GM18511 (cell line): ENCODE measurements around the gene TMEM88.
"Not testable (repeated sequence)": the region's sequence is repeated elsewhere in the genome, so short reads cannot be mapped to it uniquely, and the experiment has no call there.

ENCODE experiments used
- ATAC-seq: cut with Tn5 transposase; IDR thresholded peaks from one replicate; pipeline ENCODE4 v1.9.1; 2021; ENCODE audit warnings: mild to moderate bottlenecking, moderate library complexity; ENCODE audit not compliant: unreplicated experiment

TMEM88 gene, protein sequence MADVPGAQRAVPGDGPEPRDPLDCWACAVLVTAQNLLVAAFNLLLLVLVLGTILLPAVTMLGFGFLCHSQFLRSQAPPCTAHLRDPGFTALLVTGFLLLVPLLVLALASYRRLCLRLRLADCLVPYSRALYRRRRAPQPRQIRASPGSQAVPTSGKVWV

DNA sequence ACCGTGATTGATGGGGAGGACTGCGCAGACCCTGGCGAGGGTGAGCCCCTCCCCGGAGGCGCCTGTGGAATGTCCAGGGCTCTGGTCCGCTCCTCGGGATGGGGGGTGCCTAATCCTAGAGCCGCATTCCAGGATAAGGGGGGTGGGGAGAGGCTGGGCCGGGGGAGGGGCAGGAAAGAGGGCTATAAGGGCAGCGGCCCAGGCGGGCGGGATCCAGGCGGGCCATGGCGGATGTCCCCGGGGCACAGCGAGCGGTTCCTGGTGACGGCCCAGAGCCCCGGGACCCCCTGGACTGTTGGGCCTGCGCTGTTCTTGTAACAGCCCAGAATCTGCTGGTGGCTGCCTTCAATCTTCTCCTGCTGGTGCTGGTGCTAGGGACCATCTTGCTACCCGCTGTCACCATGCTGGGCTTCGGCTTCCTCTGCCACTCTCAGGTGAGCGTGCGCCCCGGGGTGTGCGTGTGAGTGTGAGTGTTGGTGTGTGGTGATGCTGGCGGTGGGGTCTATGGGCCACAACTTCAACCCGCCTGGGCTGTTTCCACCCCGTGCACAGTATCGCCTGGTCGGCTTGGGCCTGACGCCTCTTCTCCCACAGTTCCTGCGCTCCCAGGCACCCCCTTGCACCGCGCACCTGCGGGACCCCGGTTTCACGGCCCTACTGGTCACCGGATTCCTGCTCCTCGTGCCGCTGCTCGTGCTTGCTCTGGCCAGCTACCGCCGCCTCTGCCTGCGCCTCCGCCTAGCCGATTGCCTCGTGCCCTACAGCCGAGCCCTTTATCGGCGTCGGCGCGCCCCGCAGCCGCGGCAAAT, at the start of gene TMEM88:
Gene TMEM88 (plus strand): TSS at position 216 of the 809 bp plus-strand sequence. CDS start 9 bp downstream, at position 225.
- no peak for ATAC-seq

DNA sequence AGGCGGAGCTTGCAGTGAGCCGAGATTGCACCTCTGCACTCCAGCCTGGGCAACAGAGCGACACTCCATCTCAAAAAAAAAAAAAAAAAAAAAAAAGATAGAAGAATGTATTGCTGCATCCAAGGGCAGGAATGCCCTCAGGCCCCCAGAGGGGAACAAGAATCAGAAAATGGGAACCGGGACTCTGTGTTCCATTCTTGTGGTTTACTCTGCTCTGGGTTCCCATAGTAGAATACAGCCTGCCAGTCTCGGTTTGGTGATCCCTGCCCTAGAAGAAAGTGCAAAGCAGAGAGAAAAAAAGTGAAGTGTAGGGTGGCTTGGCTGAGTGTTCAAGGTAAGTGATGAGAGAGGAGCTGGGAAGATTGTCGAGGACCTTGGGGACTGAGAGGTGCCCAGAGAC, 48.3 kb upstream of the TMEM88 start:
- ATAC-seq, result no peak

DNA sequence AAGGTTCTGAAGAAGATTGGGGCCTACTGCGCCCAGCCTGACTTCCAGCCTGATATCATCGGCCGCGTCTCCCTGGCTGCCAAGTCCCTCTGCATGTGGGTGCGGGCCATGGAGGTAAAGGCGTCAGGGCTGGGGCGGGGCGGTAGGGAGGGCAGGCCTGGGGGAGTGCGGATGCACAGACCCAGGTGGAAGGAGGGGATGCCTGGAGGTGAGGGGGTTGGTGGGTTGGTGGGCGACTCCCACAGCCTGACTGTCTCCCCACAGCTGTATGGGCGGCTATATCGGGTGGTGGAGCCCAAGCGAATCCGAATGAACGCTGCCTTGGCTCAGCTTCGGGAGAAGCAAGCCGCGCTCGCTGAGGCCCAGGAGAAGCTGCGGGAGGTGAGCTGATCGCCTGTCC, 47.7 kb upstream of the TMEM88 start:
- ATAC-seq, result no peak

DNA sequence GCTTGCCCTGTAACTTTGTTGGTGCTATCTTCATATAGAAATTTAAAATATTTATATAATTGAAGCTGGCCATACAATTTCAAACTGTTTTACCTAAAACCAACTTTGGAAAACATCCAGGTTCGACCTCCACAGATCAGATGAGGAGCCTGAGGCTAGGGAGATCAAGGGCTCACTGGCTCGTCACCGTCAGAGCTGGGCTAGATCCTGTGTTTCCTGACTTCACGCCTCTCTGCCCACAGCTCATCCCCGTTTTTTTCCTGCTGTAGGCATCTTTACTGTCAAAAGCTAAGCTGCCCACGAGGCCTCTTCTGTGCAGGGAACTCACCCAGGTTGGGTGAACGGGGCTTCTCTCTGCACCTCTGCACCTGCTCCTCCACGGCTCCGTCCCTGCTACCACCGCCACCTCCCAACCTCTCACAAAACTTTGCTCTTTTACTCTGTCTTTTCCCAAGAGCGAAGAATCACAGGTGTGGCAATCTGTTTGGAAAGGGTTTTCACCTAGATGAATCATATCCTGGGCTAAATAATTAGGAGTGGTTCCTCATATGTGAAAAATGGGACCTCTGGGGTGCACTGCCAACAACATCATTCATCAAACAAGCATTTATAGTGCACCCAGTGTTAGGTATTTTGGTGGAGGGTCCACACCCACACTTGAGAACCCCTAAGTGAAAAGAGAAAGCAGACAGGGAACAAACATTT, 45.6 kb upstream of the TMEM88 start:
- no peak for ATAC-seq

DNA sequence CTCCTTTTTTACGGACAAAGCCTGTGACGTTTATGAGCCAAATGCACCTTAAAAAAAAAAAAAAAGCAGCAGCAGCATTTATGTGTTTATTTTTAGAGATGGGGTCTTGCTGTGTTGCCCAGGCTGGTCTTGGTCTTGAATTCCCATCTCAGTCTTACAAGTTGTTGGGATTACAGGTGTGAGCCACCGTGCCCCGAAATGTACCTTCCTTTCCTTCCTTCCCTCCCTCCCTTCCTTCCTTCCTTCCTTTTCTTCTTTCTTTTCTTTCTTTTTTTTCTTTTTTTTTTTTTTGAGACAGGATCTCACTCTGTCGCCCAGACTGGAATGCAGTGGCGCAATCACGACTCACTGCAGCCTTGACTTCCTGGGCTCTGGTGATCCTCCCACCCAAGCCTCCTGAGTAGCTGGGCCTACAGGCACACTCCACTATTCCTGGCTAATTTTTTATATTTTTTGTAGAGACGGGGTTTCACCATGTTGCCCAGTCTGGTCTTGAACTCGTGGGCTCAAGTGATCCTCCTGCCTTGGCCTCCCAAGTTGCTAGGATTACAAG, 45.0 kb upstream of the TMEM88 start:
- not testable (repeated sequence) for ATAC-seq

DNA sequence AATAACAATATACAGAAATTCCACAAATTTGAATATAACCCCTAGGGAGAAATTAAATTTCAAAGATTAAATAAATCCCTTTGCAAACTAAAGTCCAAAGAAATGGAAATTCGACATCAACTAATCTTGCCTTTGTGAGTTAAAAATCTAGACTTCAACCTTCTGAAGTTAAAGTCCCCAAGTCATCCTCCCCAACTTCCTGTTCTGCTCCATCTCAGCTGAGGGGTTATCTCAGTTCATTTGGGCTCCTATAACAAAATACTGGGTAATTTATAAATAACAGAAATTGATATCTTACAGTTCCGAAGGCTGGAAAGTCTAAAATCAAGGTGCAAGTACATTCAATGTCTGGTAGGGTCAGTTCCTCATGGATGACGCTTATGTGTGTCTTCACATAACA, 43.6 kb upstream of the TMEM88 start:
- no peak for ATAC-seq

DNA sequence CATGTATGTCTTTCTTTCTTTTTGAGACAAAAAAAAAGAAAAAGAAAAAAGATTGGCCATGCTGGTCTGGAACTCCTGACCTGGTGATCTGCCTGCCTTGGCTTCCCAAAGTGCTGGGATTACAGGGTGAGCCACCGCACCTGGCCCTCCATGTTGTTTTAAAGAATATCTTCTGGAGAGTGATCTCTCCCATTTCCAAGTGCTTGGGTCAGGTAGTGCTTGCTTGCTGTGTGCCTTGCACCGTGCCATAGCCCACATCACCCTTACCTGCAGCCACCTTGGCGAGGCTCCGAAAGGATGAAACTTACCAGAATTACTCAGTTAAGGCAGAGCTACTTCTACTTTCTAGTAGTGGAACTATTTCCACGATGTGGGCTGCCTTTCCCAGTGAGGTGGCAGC, 39.9 kb upstream of the TMEM88 start:
- no peak for ATAC-seq

DNA sequence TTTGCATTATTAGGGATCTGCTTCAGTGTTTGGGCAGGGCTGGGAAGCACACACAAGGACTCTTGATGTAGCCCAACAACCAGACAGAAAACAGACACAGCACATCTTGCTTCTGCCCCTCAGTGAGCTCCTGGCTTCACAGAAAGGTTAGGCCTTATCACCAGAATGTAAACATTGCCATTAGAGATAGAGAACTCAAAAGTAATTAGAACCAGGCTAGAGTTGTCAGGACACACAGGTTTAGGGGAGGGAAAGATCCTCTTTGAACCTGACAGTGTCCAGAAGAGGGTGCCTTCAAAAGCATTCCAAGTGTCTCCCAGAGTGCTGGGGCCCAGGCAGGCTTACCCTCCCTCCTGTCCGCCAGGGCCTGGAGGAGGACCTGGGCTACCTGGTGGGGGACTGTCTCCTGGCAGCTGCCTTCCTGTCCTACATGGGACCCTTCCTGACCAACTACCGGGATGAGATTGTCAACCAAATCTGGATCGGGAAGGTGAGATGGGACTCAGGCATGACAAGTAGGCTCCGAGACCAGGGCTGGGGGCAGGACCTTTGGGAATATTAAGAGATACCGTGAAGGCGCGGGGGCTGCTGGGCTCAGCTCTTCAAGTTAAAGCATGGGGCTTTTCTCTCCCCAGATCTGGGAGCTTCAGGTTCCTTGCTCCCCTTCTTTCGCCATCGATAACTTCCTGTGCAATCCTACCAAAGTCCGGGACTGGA, 37.8 kb upstream of the TMEM88 start:
- no peak for ATAC-seq

DNA sequence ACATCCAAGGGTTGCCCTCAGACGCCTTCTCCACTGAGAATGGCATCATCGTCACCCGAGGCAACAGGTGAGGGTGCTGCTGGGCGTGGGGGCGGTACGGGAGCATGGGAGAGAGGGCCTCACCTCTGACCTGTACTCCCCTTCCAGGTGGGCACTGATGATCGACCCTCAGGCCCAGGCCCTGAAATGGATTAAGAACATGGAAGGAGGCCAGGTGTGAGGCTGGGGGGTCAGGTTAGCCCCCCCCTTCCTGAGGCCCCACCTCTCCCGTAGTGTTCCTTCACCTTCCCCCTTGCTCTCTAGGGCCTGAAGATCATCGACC, 37.3 kb upstream of the TMEM88 start:
- no peak for ATAC-seq

DNA sequence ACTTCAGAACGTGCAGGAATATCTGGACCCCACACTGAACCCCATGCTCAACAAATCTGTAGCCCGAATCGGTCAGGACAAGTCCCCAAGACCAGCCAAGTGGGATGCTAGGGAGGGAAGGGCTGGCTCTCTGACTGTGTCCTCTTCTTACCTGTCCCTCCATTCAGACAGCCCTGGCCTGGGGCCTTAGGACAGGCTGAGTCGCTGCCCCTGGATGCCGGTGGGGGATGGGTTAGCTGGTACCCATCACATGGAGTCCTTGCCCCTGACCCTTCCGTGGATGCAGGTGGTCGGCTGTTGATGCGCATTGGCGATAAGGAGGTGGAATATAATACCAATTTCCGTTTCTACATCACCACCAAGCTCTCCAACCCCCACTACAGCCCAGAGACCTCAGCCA, 36.8 kb upstream of the TMEM88 start:
- ATAC-seq, result no peak

DNA sequence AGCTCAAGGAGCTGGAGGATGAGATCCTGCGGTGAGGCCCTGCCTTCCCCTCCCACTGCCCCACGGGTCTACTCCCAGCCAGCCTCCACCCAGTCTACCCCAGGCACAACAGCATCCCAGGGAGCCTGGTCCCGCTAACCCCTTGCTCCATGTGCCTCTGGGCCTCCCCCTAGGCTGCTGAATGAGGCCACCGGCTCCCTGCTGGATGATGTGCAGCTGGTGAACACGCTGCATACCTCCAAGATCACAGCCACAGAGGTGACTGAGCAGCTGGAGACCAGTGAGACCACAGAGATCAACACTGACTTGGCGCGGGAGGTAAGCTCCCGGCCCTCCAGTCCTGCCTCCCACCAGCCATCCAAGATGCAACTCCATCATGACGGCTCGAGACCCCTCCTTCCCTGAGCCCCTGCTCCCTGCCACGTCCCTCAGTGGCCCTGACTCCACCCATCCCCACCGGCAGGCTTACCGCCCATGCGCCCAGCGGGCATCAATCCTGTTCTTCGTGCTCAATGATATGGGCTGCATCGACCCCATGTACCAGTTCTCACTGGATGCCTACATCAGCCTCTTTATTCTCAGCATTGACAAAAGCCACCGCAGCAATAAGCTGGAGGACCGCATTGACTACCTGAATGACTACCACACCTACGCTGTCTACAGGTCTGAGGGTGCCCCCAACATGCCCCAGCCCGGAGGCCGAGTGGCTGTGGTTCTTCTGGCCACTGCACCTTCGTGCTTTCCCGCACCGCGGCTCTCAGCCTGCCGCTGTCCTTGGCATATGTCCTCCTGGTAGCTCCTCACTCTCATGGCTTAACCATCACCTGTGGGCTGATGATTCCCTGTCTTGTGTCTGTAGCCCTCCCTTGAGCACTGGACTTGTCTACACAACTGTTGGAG, 35.9 kb upstream of the TMEM88 start:
- no peak for ATAC-seq

DNA sequence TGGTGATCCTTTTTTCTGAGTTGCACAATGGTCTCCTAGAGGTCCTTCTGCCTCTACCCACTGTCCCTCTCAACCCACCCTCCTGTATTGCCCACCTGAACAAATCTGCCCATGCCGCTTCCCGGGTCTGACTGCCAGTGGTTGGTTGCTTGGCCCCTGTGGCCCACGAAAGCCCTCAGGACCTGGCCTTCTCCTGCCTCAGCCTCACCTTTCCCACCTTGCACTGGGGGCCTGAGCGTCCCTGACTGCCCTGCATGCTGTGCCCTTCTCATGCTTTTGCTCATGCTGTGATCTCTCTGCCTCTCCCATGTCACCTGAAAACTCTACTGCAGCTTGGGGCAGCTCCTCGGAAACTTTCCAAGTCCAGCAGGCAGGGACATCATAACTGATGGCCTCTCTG, 34.6 kb upstream of the TMEM88 start:
- no peak for ATAC-seq

DNA sequence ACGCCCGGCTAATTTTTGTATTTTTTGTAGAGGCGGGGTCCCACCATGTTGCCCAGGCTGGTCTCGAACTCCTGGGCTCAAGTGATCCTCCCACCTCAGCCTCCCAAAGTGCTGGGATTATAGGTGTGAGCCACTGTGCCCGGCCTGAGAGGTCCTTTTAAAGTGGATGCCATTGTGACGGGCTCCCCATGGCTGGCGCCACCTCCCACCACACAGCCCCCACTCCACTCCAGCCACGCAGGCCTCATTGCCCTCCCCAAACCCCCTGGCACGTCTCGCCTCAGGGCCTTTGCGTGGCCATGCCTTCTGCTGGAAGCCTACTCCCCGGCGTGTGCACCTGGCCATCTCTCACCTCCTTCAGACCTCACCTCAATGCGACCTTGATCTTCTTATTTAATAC, 32.7 kb upstream of the TMEM88 start:
- no peak for ATAC-seq

DNA sequence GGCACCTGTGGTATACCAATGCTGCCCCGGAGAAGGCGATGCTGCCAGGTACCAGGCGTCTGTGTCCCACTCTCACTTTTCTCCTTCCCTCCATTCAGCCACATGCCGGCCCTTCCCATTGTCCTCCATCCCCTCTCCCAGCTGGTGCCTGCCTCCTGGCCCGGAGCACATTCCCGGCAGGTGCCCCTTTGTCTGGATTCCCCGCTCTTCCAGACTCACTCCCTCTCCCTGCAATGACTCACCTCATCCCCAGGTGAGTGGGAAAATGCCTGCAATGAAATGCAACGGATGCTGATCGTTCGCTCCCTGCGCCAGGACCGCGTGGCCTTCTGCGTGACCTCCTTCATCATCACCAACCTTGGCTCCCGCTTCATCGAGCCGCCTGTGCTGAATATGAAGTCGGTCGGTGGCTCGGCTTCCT, 31.3 kb upstream of the TMEM88 start:
- no peak for ATAC-seq

DNA sequence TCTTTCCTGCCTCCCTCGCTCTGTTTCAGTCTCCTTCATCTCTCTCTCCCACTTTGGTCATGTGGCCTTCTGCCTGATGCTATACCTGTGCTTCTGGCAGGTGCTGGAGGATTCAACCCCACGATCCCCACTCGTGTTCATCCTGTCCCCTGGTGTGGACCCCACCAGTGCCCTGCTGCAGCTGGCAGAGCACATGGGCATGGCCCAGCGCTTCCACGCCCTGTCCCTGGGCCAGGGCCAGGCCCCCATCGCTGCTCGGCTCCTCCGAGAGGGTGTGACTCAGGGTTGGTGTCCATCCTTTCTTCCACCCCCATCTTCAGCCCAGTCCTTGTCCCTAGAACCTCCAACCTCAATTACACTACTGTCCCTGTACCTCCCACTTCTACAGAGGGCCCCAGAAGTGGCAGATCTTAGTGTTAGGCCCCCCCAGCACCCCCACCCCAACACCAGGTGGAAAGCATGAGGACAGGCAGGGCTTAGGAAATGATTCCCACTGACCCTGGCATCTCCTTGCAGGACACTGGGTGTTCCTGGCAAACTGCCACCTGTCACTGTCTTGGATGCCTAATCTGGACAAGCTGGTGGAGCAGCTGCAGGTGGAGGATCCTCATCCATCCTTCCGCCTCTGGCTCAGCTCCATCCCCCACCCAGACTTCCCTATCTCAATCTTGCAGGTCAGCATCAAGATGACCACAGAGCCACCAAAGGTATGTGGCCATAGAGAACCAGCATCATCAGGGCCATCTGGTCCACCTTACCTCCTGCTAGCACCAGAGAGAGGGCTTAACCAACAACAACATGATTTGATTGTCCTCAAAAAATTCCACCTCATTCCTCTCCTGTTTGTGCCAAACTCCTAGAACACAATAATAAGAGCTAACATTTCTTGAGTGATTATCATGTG, 30.6 kb upstream of the TMEM88 start:
- ATAC-seq, result no peak

DNA sequence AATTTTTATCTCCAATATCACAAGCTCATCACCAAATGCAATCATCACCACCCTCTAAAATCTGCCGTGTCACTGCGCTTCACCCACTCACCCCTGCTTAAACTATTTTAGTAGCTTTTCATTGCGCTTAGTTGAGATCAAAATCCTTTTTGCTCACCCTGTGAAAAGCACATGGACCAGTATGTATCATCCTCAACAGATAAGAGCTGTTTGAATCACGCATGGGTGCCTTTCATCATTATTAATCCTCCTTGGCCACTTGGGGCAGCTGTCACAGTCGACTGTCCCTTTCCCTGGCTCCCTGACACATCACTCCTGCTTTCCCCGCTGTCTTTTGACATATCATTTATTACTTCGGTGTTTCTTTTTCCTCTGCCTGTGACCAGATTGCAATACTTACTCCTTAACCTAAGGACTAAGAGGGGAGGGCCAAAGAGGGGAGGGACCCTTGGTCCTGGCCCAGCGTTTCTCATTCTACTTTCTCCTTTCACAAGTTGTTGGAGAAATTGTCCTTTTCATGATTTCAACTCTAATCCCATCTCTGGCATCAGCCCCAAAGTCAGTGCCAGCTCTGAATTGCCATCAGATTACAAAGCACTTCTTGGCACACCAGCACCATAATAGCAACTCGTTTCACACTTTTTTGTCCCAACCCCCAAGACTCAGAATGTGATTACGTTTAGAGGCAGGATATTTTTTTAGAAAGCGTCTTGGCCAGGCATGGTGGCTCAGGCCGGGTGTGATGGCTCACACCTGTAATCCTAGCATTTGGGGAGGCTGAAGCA, 29.5 kb upstream of the TMEM88 start:
- no peak for ATAC-seq

DNA sequence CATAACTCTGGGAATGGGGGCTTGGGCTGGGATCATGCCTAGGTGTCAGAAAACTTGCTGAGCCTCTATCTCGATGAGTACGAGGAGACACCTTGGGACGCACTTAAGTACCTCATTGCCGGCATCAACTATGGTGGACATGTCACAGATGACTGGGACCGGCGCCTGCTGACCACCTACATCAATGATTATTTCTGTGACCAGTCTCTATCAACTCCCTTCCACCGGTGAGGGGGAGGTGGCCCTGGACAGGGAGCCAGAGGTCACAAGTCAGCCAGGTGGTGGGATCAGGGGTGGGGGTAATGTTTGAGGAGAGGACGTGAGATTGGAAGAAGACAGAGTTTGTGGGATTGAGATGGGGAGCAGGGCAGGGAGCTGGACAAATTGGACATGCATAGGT, 24.2 kb upstream of the TMEM88 start:
- no peak for ATAC-seq

DNA sequence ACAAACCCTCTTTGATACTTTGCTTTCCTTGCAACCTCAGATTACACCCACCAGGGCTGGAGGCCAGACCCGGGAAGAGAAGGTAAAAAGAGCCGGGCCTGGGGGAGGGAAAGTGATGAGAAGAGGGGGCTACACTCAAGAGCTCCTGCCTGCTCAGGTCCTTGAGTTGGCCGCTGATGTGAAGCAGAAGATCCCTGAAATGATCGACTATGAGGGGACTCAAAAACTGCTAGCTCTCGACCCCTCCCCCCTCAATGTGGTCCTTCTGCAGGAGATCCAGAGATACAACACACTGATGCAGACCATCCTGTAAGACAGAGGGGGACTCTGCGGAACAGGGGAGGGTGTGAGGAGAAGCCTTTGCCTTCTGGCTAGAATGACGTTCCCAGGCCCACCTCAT, 23.6 kb upstream of the TMEM88 start:
- ATAC-seq, result no peak
